HG02885 (cell line): ENCODE data around the gene CKM.
"Not testable (repeated sequence)": the region's sequence is repeated elsewhere in the genome, so short reads cannot be mapped to it uniquely, and the experiment has no call there.

ENCODE experiments used
- ATAC-seq: cut with Tn5 transposase; IDR thresholded peaks from one replicate; pipeline ENCODE4 v1.9.1; 2021; ENCODE audit warnings: mild to moderate bottlenecking; ENCODE audit not compliant: unreplicated experiment, poor library complexity

CKM gene

DNA sequence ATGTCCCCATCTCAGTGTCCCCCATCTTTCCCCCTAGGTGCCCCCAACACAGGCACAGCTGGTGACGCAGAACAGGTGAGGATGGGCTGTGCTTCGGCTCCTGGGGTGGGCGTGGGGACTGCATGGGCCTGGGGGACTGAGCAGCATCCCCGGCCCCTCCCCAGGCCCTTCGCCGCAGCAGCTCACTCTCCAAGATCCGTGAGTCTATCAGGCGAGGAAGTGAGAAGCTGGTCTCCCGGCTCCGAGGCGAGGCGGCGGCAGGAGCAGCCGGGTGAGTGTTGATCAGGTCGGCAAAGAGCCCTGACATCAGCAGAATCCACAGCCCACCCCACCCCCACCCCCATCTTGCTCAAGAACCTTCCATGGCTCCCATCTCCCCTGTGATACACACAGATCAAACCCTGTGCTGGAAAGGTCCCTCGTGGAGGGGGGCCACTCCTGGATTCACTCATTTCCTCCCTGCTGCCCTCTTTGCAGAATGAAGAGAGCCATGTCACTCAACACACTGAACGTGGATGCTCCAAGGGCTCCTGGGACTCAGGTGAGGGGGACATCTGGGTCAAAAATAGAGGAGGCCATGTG lies 27.9 kb upstream of the CKM start:
- no peak for ATAC-seq

- ATAC-seq, result no peak
Measured at GRCh38 chr19:45349430-45349941, 26.8 kb upstream of the CKM start.

GRCh38 chr19:45349126-45349415 lies 26.4 kb upstream of the CKM start:
- no peak for ATAC-seq

GRCh38 chr19:45348367-45349125 lies 25.9 kb upstream of the CKM start:
- ATAC-seq, result no peak

DNA sequence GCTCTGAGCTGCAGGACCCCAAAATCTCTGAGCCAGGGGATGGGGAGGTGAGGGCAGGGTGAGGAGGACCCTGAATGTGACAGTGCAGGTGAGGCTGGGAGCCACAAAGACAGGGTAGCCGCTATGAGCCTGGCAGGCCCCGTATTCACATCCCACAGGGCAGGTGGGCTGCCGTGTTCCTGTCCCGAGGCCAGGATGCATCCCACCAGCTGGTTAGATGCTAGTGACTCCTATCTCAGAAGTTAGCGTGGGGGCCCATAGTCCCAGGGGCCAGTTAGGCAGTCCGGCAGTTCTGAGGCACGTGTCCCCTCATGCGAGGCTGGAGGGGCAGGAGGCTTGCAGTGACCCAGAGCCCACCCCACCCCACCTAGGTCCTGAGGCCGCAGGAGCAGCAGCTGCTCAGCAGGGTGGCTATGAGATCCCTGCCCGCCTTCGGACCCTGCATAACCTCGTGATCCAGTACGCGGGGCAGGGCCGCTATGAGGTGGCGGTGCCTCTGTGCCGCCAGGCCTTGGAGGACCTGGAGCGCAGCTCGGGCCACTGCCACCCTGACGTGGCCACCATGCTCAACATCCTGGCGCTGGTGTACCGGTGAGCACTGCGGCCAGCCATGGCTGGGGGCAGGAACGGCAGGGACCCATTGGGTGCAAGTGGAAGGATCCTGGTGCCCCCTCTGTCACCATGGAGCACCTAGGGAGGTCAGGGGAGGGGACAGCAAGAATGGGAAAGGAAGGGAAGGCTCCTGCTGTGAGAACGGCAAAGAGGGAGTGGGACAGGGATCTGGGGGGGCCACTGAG lies 25.1 kb upstream of the CKM start:
- no peak for ATAC-seq

DNA sequence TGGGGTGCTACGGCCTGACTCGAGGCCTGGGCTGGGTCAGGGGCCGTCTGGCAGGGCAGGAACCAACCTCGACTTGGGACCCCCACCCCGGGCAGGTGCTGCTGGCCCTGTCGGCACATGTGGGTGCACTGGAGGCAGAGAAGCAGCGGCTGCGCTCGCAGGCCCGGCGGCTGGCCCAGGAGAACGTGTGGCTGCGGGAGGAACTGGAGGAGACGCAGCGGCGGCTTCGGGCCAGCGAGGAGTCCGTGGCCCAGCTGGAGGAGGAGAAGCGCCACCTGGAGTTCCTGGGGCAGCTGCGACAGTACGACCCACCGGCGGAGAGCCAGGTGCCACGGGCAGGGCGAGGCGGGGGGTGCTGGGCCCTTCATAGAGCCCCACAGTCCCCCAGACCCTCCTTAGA lies 23.8 kb upstream of the CKM start:
- ATAC-seq, result no peak

DNA sequence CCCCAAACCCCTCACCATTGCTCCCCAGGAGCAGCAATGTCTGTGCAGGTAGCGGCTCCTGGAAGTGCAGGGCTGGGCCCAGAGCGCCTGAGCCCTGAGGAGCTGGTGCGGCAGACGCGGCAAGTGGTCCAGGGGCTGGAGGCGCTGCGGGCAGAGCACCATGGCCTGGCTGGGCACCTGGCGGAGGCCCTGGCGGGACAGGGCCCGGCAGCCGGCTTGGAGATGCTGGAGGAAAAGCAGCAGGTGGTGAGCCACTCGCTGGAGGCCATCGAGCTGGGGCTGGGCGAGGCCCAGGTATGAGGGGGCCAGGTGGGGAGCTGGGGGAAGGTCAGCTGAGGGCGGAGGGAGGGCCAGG lies 22.8 kb upstream of the CKM start:
- ATAC-seq, result no peak

GRCh38 chr19:45344621-45345505 lies 22.2 kb upstream of the CKM start:
- ATAC-seq, result no peak

GRCh38 chr19:45342911-45343310 lies 20.2 kb upstream of the CKM start:
- ATAC-seq, result no peak

DNA sequence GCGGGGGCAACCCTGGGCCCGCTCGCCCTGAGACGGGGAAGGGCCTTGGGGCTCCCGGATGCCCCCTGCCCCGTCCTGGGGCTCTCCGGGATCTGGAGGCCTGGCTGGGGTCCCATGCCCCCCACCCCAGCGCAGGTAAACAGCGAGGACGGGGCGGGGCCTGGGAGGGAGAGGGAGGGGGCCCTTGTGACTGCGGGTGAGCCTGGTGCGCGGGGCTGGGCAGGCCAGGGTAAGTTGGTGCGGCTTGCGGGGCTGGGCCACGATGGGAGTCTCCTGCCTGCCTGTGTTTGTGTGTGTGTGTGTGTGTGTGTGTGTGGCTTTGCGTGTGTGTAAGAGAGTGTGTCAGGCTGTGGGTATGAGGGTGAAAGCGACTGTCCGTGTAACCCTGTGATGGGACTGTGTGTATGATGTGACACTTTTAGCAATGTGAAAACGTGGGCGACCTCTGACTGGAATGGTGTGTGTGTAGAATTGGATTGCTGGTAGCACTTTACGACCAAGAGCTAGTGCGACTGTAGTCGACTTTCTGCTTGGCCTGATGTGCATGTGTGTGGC lies 18.3 kb upstream of the CKM start:
- no peak for ATAC-seq

GRCh38 chr19:45340232-45340898 lies 17.7 kb upstream of the CKM start, which contains the start of gene KLC3:
Gene KLC3, plus strand, starts transcription at chr19:45340750. Its CDS starts 4,792 bp downstream, at chr19:45345542.
- ATAC-seq, result no peak

DNA sequence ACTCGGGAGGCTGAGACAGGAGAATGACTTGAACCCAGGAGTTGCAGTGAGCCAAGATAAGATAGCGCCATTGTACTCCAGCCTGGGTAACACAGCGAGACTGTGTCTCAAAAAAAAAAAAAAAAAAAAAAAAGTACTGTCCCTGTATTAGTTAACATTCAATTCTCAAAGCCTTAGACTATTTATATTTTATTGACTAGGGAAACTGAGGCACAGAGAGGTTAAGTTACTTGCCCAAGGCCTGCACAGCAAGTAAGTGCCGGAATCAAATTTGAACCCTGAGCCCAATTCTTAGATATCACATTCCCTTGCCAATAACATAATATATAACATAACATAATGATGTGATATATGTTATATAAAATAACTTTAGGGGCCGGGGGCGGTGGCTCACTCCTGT lies 17.0 kb upstream of the CKM start:
- ATAC-seq, result no peak

DNA sequence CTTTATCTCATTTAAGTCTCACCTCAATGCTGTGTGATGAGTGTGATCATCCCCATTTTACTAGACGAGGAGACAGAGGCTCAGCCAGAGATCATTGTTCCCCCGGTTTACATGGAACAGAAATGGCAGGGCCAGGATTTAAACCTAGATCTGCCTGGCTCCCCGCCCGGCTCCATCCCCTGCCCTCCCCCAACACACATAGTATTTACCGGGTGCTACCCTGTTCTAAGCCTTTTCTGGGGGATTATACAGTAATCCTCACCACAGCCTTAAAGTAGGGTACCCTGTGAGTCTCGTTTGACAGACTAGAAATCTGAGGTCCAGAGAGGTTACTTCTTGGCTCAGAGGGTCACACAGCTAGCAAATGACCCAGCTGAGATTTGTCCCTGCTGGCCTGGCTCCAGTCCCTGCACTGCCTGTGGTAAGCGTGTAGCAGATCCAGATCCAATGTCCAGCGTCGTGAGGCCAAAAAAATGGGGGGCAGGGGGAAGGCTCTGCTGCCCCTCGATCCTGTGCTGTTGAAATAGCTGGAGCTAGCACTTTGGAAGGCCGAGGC lies 14.1 kb upstream of the CKM start:
- no peak for ATAC-seq

DNA sequence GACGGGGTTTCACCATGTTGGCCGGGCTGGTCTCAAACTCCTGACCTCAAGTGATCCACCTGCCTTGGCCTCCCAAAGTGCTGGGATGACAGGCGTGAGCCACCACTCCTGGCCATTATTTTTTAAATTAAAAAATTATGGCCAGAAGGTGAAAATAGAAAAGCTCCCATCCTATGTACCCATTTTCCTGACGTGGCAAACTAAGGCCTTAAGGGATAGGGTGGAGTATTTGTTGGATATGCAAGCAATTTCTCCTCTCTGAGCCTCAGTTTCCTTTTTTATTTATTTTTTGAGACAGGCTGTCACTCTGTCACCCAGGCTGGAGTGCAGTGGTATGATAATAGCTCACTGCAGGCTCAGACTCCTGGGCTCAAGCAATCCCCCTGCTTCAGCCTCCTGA lies 12.2 kb upstream of the CKM start:
- not testable (repeated sequence) for ATAC-seq

- ATAC-seq, result no peak
Measured at GRCh38 chr19:45333609-45334303, 11.1 kb upstream of the CKM start.

GRCh38 chr19:45331411-45331810 lies 8.7 kb upstream of the CKM start:
- ATAC-seq, result no peak

DNA sequence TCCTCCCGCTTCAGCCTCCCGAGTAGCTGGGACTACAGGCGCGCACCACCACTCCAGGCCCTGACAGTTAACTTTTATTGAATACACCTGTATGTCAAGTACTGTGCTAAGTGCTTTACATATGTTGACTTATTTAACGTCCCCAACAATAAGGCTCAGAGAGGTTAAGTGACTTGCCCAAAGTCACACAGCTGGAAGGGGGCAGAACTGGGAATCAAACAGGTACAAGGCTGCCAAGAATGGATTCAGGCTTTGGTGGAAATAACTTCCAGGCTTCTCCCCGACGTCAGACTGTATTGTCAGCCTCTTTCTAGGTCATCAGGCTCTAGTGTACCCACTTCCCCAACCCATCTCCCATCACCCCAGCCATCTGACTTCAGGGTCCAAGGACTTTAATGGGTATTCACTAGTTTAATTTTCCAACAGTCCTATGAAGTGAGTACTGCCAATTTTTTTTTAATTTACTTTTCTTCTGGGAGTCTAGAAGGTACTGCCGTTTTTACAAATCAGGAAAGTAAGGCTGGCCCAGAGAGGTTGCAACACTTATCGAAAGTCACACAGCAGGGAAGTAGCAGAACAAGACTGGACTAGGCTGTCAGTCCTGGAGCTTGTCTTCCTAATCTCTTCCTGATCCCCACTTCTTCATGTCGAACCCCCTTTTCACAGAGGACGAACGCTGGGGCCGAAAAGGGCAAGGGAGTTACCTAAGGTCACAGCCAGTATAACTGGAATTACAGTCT lies 4.9 kb upstream of the CKM start:
- no peak for ATAC-seq

DNA sequence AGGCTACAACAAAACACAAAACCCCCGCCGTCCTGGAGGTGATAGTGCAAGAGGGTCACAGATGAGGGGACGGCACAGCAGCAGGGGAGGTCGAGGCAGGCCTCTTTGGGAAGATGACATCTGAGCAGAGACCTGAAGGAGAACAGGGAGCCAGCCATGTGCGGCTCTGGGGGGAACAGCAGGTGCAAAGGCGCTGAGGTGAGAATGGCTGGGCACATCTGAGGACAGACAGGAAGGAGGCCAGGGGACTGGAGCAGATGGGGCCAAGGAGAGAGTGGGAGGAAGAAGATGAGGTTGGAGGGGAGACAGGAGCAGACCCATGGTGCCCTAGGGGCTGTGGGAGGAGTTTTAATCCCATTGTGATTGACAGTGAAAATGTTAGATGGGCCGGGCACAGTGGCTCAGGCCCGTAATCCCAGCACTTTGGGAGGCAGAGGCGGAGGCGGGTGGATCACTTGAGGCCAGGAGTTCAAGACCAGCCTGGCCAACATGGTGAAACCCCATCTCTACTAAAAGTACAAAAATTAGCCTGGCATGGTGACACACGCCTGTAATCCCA lies 1.8 kb upstream of the CKM start:
- ATAC-seq, result no peak
